Psoas muscle (tissue), 8 donors: ENCODE measurements around the gene ADGRE2. TPM values are rescaled to one million over a fixed set of nuclear protein-coding genes. Genes with fewer than 3 reads are reported as not detected.
"Not testable (repeated sequence)": the region's sequence is repeated elsewhere in the genome, so short reads cannot be mapped to it uniquely, and the experiment has no call there.

Source experiments
- ATAC-seq, 4 donors: fragments of 200-7000 bp; cut with Tn5 transposase; one replicate each; pipeline ENCODE4 v1.9.1; 2020; ENCODE audit warnings: moderate library complexity in 3 of 4, mild to moderate bottlenecking in 2 of 4
- DNase-seq, 2 donors: peaks; one replicate each; pipeline ENCODE4 v3.0.0-alpha.2; 2020
- H3K27ac ChIP-seq: fragments of 200-600 bp; one replicate; pipeline ENCODE4 v1.8.0; 2022
- H3K27me3 ChIP-seq, 3 donors: fragments of 200-600 bp in 1 of 3; one replicate each; pipeline versions ENCODE4 v1.6.1 to v1.8.0; 2013 to 2022; ENCODE audit warnings: low read length in 2 of 3, mild to moderate bottlenecking in 2 of 3, moderate library complexity in 1 of 3; ENCODE audit not compliant: insufficient read depth in 3 of 3
- H3K36me3 ChIP-seq, 2 donors: fragments of 200-600 bp in 1 of 2; one replicate each; pipeline versions ENCODE4 v1.6.1 to v1.8.0; 2013 to 2022; ENCODE audit warnings: low read depth in 1 of 2, mild to moderate bottlenecking in 1 of 2, moderate library complexity in 1 of 2; ENCODE audit not compliant: insufficient read depth in 1 of 2
- H3K4me1 ChIP-seq: fragments of 200-600 bp; one replicate; pipeline ENCODE4 v1.8.0; 2022
- H3K4me3 ChIP-seq: fragments of 200-600 bp; one replicate; pipeline ENCODE4 v1.8.0; 2022; ENCODE audit warnings: mild to moderate bottlenecking
- H3K9me3 ChIP-seq: fragments of 200-600 bp; one replicate; pipeline ENCODE4 v1.8.0; 2022
- WGBS, 3 donors: extraction: QIAGEN DNeasy Blood & Tissue Kit; methylation state at CpG; one replicate each; pipeline versions ENCODE4 v1.1.6 to v1.1.7; 2013; 5-methylcytosine and 5-hydroxymethylcytosine counted together
- intact Hi-C, 2 donors: fragments of 100-400 bp; cut with DNase I; formaldehyde crosslinking; loops; one replicate each; pipeline versions ENCODE4 v1.11.0 to v1.14.2; 2022
- polyA plus RNA-seq, 3 donors: library from polyadenylated mRNA; stranded (reverse); fragments of 200-250 nt; gene quantifications; one replicate each; pipeline ENCODE4 v1.2.3, GENCODE V29; 2013
- total RNA-seq, 4 donors: library from RNA; stranded (reverse); fragmentation: NEBNext Ultra II Directional in 2 of 4; extraction: Animal tissue kit (Norgen Biotek cat#: 25700) in 2 of 4; gene quantifications; one replicate each; pipeline versions ENCODE4 v1.2.1 to v1.2.4, GENCODE V29; 2021 to 2023
- TF ChIP-seq, protein P1 (sequence below): fragments of 200-600 bp; IDR thresholded peaks from one replicate; pipeline ENCODE4 v1.8.0; 2022; ENCODE audit warnings: antibody characterized with exemption
- donor health status: healthy with polysubstance abuse.
- donor health status: DM: no; HTN: no; CAD: no; lungs with moderate emphysema.
- donor health status: Bipolar disorder and iron deficiency.
- donor health status: healthy.
- donor health status: DM: yes; HTN: yes; CAD: no.
- donor health status: DM: no; HTN: no; CAD: no.
- donor health status: DM: no; HTN: no; CAD: no.
- donor health status: DM: yes; HTN: yes; CAD: no.

ADGRE2 gene
- total and polyA plus RNA-seq, 7 donors, result 0.12 to 0.96 (median 0.56) TPM

DNA sequence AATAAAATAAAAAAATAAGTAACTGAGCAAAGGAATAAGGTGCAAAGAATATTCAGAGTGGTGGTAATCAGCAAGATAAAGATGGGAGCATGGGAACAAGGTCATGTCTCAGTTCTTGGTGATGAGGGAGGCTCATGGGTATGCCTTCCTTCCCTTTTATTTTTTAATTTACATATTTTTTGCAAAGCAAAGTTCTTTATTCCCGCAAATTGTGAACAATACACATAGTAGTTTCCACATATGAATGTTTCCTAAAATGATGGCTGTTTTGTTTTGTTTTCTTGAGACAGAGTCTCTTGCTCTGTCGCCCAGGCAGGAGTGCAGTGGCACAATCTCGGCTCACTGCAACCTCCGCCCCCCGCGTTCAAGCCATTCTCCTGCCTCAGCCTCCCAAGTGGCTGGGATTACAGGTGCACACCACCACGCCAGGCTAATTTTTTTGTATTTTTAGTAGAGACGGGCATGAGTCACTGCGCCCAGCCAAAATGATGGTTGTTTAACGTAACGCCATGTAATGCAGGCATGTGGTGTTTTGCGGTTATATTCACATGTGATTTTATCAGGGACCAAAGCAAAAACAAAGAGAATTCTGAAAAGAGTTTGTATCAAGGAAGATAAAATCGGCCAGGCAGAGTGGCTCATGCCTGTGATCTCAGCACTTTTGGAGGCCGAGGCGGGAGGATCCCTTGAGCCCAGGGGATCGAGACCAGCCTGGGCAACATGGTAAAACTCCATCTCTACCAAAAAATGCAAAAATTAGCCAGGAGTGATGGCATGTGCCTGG lies 4.5 kb upstream of the ADGRE2 start:
- WGBS, 3 donors, result 84 to 88% (median 85%) methylated on average over 16 of the region's 16 CpGs
- H3K36me3 ChIP-seq, result no peaks in the 10 kb centered on the region
- H3K4me1 ChIP-seq, result no peaks in the 10 kb centered on the region
- no peak overlapping the region for H3K4me3 ChIP-seq
- no peaks in the 10 kb centered on the region for H3K9me3 ChIP-seq
- no peak for DNase-seq
- H3K27ac ChIP-seq, result no peak overlapping the region
- peaks cover 0 to 4% (median 4%) of the 10 kb centered on the region in 3 donors for H3K27me3 ChIP-seq
- intact Hi-C loops, result no loop called here
- TF ChIP-seq, protein P1, sequence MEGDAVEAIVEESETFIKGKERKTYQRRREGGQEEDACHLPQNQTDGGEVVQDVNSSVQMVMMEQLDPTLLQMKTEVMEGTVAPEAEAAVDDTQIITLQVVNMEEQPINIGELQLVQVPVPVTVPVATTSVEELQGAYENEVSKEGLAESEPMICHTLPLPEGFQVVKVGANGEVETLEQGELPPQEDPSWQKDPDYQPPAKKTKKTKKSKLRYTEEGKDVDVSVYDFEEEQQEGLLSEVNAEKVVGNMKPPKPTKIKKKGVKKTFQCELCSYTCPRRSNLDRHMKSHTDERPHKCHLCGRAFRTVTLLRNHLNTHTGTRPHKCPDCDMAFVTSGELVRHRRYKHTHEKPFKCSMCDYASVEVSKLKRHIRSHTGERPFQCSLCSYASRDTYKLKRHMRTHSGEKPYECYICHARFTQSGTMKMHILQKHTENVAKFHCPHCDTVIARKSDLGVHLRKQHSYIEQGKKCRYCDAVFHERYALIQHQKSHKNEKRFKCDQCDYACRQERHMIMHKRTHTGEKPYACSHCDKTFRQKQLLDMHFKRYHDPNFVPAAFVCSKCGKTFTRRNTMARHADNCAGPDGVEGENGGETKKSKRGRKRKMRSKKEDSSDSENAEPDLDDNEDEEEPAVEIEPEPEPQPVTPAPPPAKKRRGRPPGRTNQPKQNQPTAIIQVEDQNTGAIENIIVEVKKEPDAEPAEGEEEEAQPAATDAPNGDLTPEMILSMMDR, result no peak
- no peak for ATAC-seq

DNA sequence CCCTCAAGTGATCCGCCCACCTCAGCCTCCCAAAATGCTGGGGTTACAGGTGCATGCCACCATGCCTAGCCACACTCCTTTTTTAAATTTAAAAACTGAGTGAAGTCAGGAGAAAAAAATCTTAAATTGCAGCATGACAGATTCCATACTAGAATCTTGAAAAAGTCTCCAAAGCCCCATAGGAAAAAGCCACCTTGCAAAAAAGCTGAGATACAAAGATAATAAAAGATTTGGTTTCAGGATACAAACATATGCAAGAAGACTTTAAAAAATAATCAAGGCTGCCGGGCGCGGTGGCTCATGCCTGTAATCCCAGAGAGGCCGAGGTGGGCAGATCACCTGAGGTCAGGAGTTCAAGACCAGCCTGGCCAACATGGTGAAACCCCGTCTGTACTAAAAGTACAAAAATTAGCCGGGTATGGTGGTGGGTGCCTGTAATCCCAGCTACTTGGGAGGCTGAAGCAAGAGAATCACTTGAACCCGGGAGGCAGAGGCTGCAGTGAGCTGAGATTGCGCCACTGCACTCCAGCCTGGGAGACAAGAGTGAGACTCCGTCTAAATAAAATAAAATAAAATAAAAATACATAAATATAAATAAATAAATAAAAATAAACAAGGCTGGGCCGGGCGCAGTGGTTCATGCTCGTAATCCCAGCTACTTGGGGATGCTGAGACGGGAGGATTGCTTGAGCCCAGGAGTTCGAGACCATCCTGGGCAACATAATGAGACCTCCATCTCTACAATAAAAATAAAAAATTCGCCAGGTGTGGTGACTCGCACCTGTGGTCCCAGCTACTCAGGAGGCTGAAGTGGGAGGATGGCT lies 3.6 kb upstream of the ADGRE2 start:
- DNase-seq, H3K27me3 ChIP-seq, H3K9me3 ChIP-seq, intact Hi-C loops, H3K27ac ChIP-seq, H3K4me1 ChIP-seq, H3K36me3 ChIP-seq, H3K4me3 ChIP-seq, ATAC-seq: not testable (repeated sequence)
- 85 to 89% (median 88%) methylated on average over 17 of the region's 17 CpGs for WGBS, 3 donors

DNA sequence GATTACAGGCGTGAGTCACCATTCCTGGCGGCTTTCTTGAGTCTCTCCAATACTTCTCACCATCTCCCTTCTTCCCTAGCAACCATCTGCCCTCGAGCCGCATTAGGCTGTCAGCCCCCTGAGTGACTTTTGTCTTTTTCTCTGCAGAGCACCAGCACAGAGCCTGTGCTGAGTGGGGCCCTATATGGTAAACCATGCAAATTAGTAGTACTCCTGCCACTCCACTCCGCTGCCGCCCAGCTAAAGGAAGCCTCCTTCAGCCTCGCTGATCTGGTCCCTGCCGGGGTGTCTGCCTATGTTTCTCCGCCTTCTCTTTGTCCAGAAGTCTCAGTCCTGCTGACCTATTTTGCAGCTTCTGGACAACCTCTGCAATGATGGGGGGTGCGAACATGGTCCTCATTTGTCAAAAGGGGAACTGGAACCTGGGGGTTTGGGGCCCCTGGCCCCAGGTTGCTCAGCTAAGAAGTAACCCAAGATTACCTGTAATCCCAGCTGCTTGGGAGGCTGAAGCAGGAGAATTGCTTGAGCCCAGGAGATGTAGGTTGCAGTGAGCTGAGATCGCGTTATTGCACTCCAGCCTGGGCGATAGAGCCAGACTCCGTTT lies 2.4 kb upstream of the ADGRE2 start:
- WGBS, 3 donors, result 64 to 71% (median 65%) methylated on average over 12 to 14 of the region's 14 CpGs

DNA sequence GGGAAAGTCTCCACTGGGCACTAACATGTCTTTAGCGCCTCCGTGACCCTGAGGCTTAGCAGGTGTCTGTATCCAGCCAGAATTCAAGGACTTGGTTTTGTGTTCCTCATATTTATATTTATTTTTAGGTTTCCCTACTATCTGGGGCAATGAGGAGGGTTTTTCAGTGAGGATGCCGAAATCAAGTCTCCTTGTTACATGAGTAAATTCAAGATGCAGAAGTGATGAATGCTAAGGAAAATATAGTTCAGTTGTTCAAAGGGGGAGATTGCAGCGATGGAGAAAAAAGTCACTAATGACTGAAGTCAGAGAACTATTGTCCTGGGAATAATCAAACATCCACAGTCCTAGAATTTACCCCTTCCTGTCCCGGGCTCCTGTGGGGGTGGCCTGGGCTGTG lies 791 bp upstream of the ADGRE2 start:
- no peak for ATAC-seq
- Histone ChIP-seq H3K27me3 (peaks cover 0 to 9% (median 2%) of the 10 kb centered on the region in 3 donors), H3K4me3 (no peak overlapping the region), H3K36me3 (no peaks in the 10 kb centered on the region), H3K27ac (no peak overlapping the region), H3K9me3 (no peaks in the 10 kb centered on the region), H3K4me1 (no peaks in the 10 kb centered on the region)
- no peak for DNase-seq
- WGBS, 3 donors, result 26 to 39% (median 30%) methylated on average over 5 of the region's 5 CpGs
- TF ChIP-seq, protein P1, result no peak
- intact Hi-C loops, result no loop called here

More for the DNA sequence above, 2.4 kb upstream of the ADGRE2 start:
- H3K36me3 ChIP-seq, H3K9me3 ChIP-seq, H3K27me3 ChIP-seq, H3K27ac ChIP-seq, intact Hi-C loops, ATAC-seq, H3K4me1 ChIP-seq, H3K4me3 ChIP-seq, DNase-seq: not testable (repeated sequence)

DNA sequence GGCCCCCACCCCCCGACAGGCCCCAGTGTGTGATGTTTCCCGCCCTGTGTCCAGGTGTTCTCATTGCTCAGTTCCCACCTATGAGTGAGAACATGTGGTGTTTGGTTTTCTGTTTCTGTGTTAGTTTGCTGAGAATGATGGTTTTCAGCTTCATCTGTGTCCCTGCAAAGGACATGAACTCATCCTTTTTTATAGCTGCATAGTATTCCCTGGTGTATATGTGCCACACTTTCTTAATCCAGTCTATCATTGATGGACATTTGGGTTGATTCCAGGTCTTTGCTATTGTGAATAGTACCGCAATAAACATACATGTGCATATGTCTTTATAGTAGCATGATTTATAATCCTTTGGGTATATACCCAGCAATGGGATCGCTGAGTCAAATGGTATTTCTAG lies 715 bp downstream of the ADGRE2 start:
- WGBS, 3 donors, result 88 to 94% (median 90%) methylated on average over 4 of the region's 4 CpGs

More for the DNA sequence above, 715 bp downstream of the ADGRE2 start:
- intact Hi-C loops, H3K4me1 ChIP-seq, H3K36me3 ChIP-seq, H3K9me3 ChIP-seq, H3K27ac ChIP-seq, ATAC-seq, DNase-seq, H3K4me3 ChIP-seq, H3K27me3 ChIP-seq: not testable (repeated sequence)
